ENCODE measurements around the gene ADARB2. TPM values are rescaled to one million over a fixed set of nuclear protein-coding genes. Genes with fewer than 3 reads are reported as not detected.

The ADARB2 gene
- total RNA-seq, 2 donors from 2014 or later, result not detected

- intact Hi-C loops (cut with DNase I), result no loop called here
- no peak for DNase-seq (ENCODE audit: low spot score)
These were observed 156.1 kb downstream of the ADARB2 start for GRCh38 chr10:1581189-1581588.

DNA sequence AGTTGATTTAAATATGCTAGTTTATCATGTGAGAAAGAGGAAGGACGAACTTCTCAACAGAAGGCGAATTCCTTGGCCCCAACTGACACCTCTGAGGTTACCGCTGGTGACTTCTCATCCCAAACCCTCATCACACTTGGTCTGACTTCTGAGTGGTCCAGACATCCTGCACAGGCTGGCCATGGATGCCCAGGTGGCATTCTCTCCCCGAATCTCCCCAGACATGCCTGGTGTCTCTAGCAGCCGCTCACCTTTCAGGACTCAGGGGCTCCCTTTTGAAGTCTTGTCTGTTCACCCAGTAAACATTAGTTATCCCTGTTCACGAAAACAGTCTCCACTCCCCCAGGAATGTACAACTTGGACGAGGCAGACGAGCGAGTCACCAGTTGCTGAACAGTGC, 157.7 kb downstream of the ADARB2 start:
- no peak for DNase-seq (ENCODE audit: low spot score)
- intact Hi-C loops (cut with DNase I), result no loop called here

DNA sequence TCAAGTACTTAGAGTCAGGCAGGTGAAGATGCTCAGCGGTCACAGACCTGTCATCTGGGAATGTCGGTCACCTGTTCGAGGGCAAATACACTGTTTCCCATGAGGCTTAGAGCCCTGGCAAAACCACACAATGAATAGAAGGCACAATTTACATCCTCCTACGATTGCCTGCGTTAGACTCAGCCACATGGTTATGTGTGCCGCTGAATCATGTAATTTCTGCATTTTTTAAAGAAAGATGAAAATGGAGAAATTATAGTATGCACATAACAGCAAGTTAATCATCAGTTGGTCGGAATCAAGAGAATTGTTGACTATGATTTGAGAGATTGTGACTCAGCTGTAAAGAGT, 158.2 kb downstream of the ADARB2 start:
- DNase-seq (ENCODE audit: low spot score), result no peak
- intact Hi-C loops (cut with DNase I), result no loop called here

DNA sequence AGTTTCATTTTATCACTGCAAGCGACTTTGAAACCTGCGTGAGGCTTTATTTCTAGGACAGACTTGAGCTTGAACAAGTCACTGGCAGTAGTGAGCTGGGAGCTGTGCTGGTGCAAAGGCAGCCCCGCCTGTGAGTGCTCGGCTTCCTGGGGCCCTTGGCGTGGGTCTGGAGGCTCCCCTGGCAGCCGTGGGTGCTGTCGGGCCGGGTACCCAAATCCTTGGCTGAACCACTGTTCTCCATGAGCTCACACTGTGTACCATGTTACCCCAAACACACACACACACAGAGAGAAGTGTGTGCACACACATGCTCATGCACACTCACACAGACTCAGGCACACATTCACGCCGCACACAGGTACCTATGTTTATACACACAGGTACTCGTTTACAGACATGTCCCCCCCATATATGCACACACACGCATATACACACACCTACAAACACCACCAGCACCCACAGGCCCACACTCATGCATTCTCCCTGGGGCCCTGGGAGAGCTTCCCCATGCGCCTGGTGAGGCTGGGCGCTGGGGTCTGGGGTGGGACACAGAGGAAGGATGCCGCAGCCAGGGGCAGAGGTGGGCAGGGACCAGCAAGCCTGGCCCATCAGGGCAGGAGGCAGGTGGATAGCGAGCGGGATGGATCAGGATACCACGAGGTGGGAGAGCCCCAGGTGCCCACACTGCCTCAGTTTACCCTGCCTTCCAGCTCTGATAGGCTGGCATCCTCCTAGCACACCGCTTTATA, 158.8 kb downstream of the ADARB2 start:
- intact Hi-C loops (cut with DNase I), result no loop called here
- no peak for DNase-seq (ENCODE audit: low spot score)

GRCh38 chr10:1577945-1578344, 159.4 kb downstream of the ADARB2 start:
- intact Hi-C loops (cut with DNase I), result no loop called here
- no peak for DNase-seq (ENCODE audit: low spot score)

DNA sequence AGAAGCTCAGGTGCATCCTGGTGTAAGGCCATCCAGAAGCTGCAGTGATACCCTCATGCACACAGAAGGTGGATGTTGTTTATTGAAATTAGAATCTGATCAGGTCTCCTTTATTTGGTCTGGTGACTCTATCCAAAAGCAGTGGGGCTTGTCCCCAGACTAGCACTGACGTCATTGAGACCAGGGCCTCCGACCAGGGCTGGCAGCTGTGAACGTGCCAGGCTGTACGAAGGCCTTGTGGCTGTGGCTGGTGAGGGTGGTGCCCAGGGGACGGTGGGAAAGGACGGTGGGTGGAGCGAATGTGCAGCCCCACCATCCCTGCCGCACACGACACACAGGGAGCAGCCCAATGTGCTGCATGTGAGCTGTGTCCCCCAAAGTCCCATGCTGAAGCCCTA, 160.0 kb downstream of the ADARB2 start:
- DNase-seq (ENCODE audit: low spot score), result no peak
- intact Hi-C loops (cut with DNase I), result no loop called here

DNA sequence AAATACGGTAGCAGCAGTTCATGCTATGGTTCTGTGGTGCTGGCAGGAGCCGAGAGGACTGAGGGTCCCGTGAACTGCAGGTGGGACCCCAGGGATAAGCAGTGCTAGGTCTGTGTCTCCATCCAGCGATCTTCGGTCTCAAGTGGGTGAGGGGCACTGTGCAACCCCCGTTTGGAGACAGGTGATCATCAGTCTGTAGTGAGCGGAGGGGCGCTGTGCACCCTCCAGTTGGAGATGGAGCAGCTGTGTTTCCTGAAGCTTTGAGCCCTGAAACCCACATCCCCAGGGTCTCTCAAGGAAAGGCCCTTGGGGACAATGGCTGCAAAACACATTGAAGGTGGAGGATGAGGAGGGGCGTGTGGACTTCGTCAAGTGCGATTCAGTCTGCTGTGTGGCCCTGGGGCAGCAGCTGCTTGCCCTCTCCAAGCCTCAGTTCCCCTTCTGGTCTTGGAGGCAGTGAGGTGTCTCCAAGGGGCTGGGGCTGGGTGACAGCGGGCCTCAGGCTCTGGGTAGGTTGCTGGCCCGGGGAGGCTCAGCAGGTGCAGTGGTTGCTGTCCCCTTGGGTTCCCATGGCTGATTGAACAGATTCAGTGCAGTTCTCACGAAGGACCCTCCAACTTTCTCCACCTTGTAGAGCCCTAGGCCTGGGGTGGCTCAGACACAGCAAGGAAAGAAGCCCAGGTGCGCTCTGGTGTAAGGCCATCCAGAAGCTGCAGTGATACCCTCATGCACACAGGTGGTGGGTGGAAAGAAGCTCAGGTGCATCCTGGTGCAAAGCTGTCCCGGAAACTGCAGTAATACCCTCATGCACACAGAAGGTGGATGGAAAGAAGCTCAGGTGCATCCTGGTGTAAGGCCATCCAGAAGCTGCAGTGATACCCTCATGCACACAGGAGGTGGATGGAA, 160.6 kb downstream of the ADARB2 start:
- intact Hi-C loops (cut with DNase I), result no loop called here
- no peak for DNase-seq (ENCODE audit: low spot score)

- intact Hi-C loops (cut with DNase I), result no loop called here
- peak; percentile 44 for DNase-seq (ENCODE audit: low spot score)
These were observed 161.7 kb downstream of the ADARB2 start for GRCh38 chr10:1575481-1576244.

DNA sequence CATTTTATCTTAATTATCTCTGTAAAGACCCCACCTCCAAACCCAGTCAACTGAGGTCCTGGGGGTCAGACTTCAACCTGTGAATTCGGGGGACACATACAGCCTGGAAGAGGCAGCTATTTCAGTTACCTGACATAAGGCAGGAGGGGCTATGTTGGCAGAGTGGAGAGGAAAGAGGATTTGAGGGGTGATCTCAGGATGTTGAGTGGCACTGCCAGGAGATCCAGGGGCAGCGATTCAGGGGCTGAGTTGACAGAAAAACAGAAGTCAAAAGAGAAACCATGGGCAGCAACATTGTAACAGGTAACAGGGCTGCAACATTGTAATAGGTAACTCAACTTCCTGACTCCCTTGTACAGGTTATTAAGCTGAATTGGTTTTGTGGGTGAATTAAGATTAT, 162.6 kb downstream of the ADARB2 start:
- DNase-seq (ENCODE audit: low spot score), result no peak

DNA sequence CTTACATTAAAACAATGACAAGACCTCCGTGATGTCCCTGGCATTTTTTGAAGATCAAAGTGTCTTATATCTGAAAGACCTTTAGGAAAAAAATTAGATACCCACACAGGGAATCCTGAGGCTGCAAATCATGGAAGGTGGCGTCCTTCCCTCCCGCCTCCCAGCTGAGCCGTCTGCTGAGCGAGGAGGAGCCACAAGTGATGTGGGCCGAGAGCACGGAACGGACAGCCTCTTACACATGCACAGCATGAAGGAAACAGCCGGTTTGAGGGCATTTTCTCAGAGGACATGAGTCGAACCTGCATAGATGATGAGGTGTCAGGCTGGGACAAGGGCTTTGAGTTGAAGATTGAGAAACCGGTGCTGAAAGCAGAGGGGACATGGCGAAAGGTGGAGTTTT, 163.3 kb downstream of the ADARB2 start:
- peak; percentile 53 for DNase-seq (ENCODE audit: low spot score)

More for the DNA sequence above, 162.6 kb downstream of the ADARB2 start:
- intact Hi-C loops (cut with DNase I), result no loop called here

DNA sequence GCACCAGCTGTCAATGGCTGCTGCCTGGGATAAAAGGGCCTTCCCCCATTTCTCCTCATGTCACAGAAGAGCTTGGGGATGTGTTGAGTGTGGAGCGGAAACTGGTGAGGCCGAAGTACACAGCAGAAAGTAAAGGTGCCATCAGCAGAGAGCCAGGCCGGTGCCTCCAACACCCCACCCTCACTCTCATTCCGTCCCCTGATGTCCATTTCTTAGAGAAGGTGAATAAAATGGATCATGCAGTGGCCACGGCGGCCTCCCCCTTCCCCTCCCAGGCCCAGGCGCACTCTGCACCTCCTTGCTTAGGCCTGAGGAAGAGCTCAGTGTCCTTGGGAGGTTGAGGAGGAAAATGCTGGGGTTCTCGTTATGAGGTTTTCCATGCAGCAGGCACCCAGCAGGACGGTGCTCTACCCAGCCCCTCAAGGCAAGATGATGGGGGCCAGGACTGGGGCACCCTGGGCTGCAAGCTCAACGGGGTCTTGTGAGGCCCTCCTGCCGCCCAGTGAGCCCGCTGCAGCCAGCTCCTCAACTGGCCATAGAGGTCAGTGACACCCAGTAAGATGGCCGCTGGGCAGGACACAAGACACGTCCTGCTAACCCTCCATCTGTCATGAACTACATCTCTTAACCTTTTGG, 163.9 kb downstream of the ADARB2 start:
- intact Hi-C loops (cut with DNase I), result no loop called here
- peak; percentile 67 for DNase-seq (ENCODE audit: low spot score)

More for the DNA sequence above, 163.3 kb downstream of the ADARB2 start:
- intact Hi-C loops (cut with DNase I), result no loop called here

DNA sequence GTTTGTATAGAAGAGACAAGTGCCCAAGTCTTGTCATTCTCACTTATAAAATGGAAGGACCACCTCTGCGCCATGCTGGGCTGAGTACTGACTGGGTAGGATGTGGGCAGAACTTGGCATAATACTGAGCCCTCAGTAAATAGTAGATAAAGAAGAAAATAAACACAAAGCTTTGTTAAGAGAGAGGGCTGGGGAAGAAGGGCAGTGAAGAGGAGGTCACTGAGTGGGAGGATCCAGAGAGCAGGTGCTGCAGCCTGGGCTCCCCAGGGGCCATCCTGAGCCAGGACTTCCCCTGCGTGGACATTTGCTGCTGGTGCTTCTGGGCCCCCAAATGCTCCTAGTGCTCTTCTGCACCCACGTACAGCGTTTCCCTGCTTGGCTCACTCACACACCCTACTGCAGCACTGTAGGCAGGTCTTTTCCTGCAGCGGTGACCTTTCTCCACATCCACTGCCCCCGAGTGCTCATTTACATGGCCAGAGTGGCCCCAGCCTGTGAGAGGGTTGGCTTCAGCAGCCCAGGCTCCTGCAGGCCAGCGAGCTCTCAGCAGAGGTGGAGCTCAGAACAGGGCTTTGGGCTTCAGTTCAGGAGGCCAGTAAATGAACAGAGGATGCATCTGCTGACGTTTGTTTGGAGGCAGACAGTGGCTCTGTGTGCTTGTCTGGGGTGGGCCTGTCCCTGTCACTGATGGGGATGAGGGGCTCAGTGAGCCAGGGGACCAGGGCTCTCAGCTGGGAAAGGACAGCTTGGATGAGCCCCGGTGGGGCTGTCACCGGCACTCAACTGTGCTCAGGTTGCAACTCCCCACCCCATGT, 164.6 kb downstream of the ADARB2 start:
- intact Hi-C loops (cut with DNase I), result no loop called here
- DNase-seq (ENCODE audit: low spot score), result peak; percentile 65

DNA sequence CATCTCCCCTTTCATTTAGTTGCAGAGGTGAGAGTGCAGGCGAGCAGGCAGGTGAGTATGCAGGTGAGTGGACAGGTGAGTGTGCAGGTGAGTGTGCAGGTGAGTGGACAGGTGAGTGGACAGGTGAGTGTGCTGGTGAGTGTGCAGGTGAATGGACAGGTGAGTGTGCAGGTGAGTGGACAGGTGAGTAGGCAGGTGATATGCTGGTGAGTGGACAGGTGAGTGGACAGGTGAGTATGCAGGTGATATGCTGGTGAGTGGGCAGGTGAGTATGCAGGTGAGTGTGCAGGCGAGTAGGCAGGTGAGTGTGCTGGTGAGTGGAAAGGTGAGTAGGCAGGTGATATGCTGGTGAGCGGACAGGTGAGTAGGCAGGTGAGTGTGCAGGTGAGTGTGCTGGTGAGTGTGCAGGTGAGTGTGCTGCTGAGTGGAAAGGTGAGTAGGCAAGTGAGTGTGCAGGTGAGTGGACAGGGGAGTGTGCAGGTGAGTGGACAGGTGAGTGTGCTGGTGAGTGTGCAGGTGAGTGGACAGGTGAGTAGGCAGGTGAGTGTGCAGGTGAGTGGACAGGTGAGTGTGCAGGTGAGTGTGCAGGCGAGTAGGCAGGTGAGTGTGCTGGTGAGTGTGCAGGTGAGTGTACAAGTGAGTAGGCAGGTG, 165.6 kb downstream of the ADARB2 start:
- intact Hi-C loops (cut with DNase I), result no loop called here
- DNase-seq (ENCODE audit: low spot score), result peak; percentile 23

- peak; percentile 30 for DNase-seq (ENCODE audit: low spot score)
These were observed 166.8 kb downstream of the ADARB2 start for GRCh38 chr10:1570416-1571051.

GRCh38 chr10:1569208-1569607, 168.1 kb downstream of the ADARB2 start:
- DNase-seq (ENCODE audit: low spot score), result peak; percentile 44
- intact Hi-C loops (cut with DNase I), result no loop called here

More at GRCh38 chr10:1570416-1571051, 166.8 kb downstream of the ADARB2 start:
- intact Hi-C loops (cut with DNase I), result no loop called here

DNA sequence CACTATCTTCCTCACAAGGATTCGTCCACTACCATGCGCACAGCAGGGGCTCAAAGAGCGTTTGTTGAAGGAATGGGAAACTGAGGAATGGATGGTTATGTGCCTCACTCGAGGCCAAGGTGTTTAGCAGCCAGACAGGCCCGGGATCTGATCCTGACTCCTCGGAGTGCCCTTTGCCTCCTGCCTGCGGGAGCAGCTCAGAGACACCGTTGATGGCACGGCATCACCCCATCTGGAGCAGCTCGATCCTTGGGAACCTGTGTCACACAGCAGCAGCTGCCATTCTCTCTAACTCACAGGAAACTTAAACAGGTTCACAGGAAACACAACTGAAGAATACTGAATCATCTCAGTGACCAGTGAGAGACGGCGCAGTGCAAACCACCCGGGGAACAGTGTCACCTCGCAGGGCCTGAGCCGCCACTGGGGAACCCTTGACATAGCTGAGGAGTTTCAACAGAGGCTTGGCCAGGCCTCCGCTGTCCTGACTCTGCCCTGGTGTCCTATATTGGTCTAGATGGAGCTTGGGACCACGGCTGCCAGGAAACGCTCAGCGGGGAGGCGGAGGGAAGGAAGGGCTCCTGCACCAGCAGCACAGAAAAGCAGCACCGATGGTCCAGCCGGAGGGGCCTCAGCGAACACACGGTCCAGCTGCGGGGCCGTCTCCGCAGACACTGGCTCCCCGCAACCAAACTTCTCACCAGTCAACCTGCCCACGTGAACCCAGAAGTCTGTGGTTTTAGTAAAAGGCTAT, 169.4 kb downstream of the ADARB2 start:
- intact Hi-C loops (cut with DNase I), result no loop called here
- peak; percentile 77 for DNase-seq (ENCODE audit: low spot score)

DNA sequence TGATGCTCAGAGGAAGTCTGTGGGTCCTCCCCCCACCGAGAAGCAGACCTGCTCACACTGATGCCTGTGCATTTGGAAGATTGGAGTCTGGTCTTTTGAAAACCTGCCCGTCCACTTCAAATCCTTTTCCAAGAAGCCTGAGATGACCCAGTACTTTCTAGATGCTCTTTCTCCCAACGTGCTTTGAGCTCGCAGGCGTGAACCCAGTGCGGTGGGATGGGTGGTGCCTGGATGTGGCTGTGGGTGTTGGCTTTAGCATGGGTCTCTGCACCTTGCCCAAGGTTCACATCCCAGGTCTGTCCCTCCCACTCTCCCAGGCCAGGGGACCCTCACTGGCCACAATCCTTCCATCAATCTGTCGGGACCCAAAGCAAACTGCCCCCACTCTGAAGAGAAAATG, 170.2 kb downstream of the ADARB2 start:
- DNase-seq (ENCODE audit: low spot score), result no peak
- intact Hi-C loops (cut with DNase I), result no loop called here

Measured in posterior vena cava (tissue), 2 donors.